ENCODE results near the gene PYM1.

The PYM1 gene

GRCh38 chr12:55965941-55966407, 38.3 kb upstream of the PYM1 start, which contains the start of gene PMEL:
TSS of gene PMEL (minus strand) at chr12:55966042. CDS start at chr12:55966011, 31 bp downstream.
- Histone ChIP-seq H3K36me3 (ENCODE audit: control insufficient read depth in 2 of 2, insufficient read depth in 1 of 2, low read length in 2 of 2) (peaks cover 10 to 33% of the 10 kb centered on the region in 2 experiments), H3K9me3 (ENCODE audit: control insufficient read depth, insufficient read depth, low read depth, low read length) (no peaks in the 10 kb centered on the region), H3K27ac (ENCODE audit: extremely low read depth, low read depth, low read length) (peak within 1 kb of the TSS; percentile 83), H3K4me1 (ENCODE audit: control insufficient read depth, insufficient read depth, low read length) (peaks cover 5% of the 10 kb centered on the region), H3K4me3 (ENCODE audit: low read depth, low read length) (peak within 1 kb of the TSS; percentile 89)
- ChIA-PET CTCF (no interaction called here), POLR2A (interaction anchor here (0.6 kb wide), 1 partner anchor 137 kb away, joined by 4 read pairs; the partner anchor contains the start of gene DNAJC14)
- TF ChIP-seq ZBTB17 (tag by site-specific recombination; IDR thresholded peaks at IDR 0.05): peak; percentile 44; the same call in 1 of the 2 replicates
- no peak for TF ChIP-seq ZNF623 (tag by site-specific recombination; IDR thresholded peaks at IDR 0.05)
- TF ChIP-seq ZNF274 (IDR thresholded peaks at IDR 0.05; ENCODE audit: low read length): no peak
- no peak for TF ChIP-seq ZNF274 (tag by site-specific recombination; IDR thresholded peaks at IDR 0.05; ENCODE audit: borderline replicate concordance)
- no peak for TF ChIP-seq TCF7L2 (IDR thresholded peaks at IDR 0.05; ENCODE audit: borderline replicate concordance, low read depth, low read length)
- TF ChIP-seq ZBTB48 (tag by site-specific recombination; IDR thresholded peaks at IDR 0.05): peak; percentile 88
- TF ChIP-seq ZNF302 (tag by site-specific recombination; IDR thresholded peaks at IDR 0.05; ENCODE audit: low read depth): no peak
- no peak for TF ChIP-seq ZNF121 (tag by site-specific recombination; IDR thresholded peaks at IDR 0.05)
- no peak for TF ChIP-seq PBX3 (CRISPR knock-in tag; IDR thresholded peaks at IDR 0.05)
- no peak for TF ChIP-seq ZNF561 (tag by site-specific recombination; IDR thresholded peaks at IDR 0.05; ENCODE audit: borderline replicate concordance)
- peak; percentile 36; the same call in 1 of the 2 replicates for TF ChIP-seq ZNF600 (tag by site-specific recombination; IDR thresholded peaks at IDR 0.05)
- TF ChIP-seq, protein P1, sequence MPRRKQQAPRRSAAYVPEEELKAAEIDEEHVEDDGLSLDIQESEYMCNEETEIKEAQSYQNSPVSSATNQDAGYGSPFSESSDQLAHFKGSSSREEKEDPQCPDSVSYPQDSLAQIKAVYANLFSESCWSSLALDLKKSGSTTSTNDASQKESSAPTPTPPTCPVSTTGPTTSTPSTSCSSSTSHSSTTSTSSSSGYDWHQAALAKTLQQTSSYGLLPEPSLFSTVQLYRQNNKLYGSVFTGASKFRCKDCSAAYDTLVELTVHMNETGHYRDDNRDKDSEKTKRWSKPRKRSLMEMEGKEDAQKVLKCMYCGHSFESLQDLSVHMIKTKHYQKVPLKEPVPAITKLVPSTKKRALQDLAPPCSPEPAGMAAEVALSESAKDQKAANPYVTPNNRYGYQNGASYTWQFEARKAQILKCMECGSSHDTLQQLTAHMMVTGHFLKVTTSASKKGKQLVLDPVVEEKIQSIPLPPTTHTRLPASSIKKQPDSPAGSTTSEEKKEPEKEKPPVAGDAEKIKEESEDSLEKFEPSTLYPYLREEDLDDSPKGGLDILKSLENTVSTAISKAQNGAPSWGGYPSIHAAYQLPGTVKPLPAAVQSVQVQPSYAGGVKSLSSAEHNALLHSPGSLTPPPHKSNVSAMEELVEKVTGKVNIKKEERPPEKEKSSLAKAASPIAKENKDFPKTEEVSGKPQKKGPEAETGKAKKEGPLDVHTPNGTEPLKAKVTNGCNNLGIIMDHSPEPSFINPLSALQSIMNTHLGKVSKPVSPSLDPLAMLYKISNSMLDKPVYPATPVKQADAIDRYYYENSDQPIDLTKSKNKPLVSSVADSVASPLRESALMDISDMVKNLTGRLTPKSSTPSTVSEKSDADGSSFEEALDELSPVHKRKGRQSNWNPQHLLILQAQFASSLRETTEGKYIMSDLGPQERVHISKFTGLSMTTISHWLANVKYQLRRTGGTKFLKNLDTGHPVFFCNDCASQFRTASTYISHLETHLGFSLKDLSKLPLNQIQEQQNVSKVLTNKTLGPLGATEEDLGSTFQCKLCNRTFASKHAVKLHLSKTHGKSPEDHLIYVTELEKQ (tag by site-specific recombination; IDR thresholded peaks at IDR 0.05; ENCODE audit: borderline replicate concordance): no peak
- TF ChIP-seq ZNF555 (tag by site-specific recombination; conservative IDR thresholded peaks at IDR 0.05): no peak
- no peak for TF ChIP-seq ZNF626 (tag by site-specific recombination; IDR thresholded peaks at IDR 0.05)
- no peak for TF ChIP-seq ZSCAN23 (tag by site-specific recombination; IDR thresholded peaks at IDR 0.05)
- no peak for TF ChIP-seq ZNF645 (tag by site-specific recombination; IDR thresholded peaks at IDR 0.05)
- no peak for TF ChIP-seq ZNF530 (tag by site-specific recombination; IDR thresholded peaks at IDR 0.05; ENCODE audit: low read depth)
- no peak for TF ChIP-seq ZNF585B (tag by site-specific recombination; IDR thresholded peaks at IDR 0.05)
- no peak for TF ChIP-seq WT1 (tag by site-specific recombination; IDR thresholded peaks at IDR 0.05)
- no peak for TF ChIP-seq ZNF133 (tag by site-specific recombination; IDR thresholded peaks at IDR 0.05)
- no peak for TF ChIP-seq ZNF670 (tag by site-specific recombination; IDR thresholded peaks at IDR 0.05; ENCODE audit: low read depth)
- peak; percentile 57; the same call in 1 of the 2 replicates for TF ChIP-seq ZNF660 (tag by site-specific recombination; IDR thresholded peaks at IDR 0.05)
- TF ChIP-seq, protein P2, sequence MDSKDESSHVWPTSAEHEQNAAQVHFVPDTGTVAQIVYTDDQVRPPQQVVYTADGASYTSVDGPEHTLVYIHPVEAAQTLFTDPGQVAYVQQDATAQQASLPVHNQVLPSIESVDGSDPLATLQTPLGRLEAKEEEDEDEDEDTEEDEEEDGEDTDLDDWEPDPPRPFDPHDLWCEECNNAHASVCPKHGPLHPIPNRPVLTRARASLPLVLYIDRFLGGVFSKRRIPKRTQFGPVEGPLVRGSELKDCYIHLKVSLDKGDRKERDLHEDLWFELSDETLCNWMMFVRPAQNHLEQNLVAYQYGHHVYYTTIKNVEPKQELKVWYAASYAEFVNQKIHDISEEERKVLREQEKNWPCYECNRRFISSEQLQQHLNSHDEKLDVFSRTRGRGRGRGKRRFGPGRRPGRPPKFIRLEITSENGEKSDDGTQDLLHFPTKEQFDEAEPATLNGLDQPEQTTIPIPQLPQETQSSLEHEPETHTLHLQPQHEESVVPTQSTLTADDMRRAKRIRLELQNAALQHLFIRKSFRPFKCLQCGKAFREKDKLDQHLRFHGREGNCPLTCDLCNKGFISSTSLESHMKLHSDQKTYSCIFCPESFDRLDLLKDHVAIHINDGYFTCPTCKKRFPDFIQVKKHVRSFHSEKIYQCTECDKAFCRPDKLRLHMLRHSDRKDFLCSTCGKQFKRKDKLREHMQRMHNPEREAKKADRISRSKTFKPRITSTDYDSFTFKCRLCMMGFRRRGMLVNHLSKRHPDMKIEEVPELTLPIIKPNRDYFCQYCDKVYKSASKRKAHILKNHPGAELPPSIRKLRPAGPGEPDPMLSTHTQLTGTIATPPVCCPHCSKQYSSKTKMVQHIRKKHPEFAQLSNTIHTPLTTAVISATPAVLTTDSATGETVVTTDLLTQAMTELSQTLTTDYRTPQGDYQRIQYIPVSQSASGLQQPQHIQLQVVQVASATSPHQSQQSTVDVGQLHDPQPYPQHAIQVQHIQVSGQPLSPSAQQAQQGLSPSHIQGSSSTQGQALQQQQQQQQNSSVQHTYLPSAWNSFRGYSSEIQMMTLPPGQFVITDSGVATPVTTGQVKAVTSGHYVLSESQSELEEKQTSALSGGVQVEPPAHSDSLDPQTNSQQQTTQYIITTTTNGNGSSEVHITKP (tag by site-specific recombination; IDR thresholded peaks at IDR 0.05): 0 out of 2 replicates have a peak, but pooled peaks have one; percentile 2
- no peak for TF ChIP-seq PRDM6 (tag by site-specific recombination; IDR thresholded peaks at IDR 0.05)
- TF ChIP-seq, protein P3, sequence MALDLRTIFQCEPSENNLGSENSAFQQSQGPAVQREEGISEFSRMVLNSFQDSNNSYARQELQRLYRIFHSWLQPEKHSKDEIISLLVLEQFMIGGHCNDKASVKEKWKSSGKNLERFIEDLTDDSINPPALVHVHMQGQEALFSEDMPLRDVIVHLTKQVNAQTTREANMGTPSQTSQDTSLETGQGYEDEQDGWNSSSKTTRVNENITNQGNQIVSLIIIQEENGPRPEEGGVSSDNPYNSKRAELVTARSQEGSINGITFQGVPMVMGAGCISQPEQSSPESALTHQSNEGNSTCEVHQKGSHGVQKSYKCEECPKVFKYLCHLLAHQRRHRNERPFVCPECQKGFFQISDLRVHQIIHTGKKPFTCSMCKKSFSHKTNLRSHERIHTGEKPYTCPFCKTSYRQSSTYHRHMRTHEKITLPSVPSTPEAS (tag by site-specific recombination; IDR thresholded peaks at IDR 0.05): no peak
- TF ChIP-seq ZNF830 (tag by site-specific recombination; IDR thresholded peaks at IDR 0.05; ENCODE audit: low read depth): no peak
